Mesothelial cell of epicardium (in vitro differentiated cells): ENCODE data around the gene ZNF148. TPM values are rescaled to one million over a fixed set of nuclear protein-coding genes. Genes with fewer than 3 reads are reported as not detected.

Experiments used
- DNase-seq, 2 experiments: peaks; one replicate each; pipeline ENCODE4 v3.0.0; 2021; ENCODE audit warnings: low spot score in 2 of 2; ENCODE audit not compliant: unreplicated experiment in 2 of 2
- H3K27ac Mint-ChIP-seq: 2 replicates; pipeline ENCODE4 v1.8.0; 2021; ENCODE audit warnings: mixed read lengths
- H3K27me3 Mint-ChIP-seq: 2 replicates; pipeline ENCODE4 v1.8.0; 2021; ENCODE audit warnings: low read depth, mixed read lengths
- H3K36me3 Mint-ChIP-seq: 2 replicates; pipeline ENCODE4 v1.8.0; 2021; ENCODE audit warnings: mixed read lengths
- H3K4me1 Mint-ChIP-seq: 2 replicates; pipeline ENCODE4 v1.8.0; 2021; ENCODE audit warnings: mixed read lengths
- H3K4me3 Mint-ChIP-seq: 2 replicates; pipeline ENCODE4 v1.8.0; 2021; ENCODE audit warnings: mild to moderate bottlenecking, moderate library complexity, mixed read lengths
- H3K9me3 Mint-ChIP-seq: 2 replicates; pipeline ENCODE4 v1.8.0; 2021; ENCODE audit warnings: mixed read lengths
- total RNA-seq: library from RNA; stranded (reverse); gene quantifications from 3 replicates; pipeline ENCODE4 v1.2.1, GENCODE V29; 2021
- TF ChIP-seq, protein P1 (sequence below): fragments of 200-600 bp; sonication (generic); IDR thresholded peaks from one replicate; pipeline ENCODE4 v1.5.0; 2021; ENCODE audit warnings: antibody characterized with exemption; ENCODE audit not compliant: unreplicated experiment

Gene ZNF148
- total RNA-seq, 1 donor from 2014 or later, result 52.1 TPM

GRCh38 chr3:125186261-125186787 lies 188.8 kb downstream of the ZNF148 start:
- H3K9me3 Mint-ChIP-seq, result no peaks in the 10 kb centered on the region
- DNase-seq, result no peak
- H3K4me1 Mint-ChIP-seq, result peaks cover 6% of the 10 kb centered on the region
- TF ChIP-seq, protein P1, sequence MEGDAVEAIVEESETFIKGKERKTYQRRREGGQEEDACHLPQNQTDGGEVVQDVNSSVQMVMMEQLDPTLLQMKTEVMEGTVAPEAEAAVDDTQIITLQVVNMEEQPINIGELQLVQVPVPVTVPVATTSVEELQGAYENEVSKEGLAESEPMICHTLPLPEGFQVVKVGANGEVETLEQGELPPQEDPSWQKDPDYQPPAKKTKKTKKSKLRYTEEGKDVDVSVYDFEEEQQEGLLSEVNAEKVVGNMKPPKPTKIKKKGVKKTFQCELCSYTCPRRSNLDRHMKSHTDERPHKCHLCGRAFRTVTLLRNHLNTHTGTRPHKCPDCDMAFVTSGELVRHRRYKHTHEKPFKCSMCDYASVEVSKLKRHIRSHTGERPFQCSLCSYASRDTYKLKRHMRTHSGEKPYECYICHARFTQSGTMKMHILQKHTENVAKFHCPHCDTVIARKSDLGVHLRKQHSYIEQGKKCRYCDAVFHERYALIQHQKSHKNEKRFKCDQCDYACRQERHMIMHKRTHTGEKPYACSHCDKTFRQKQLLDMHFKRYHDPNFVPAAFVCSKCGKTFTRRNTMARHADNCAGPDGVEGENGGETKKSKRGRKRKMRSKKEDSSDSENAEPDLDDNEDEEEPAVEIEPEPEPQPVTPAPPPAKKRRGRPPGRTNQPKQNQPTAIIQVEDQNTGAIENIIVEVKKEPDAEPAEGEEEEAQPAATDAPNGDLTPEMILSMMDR, result no peak
- no peaks in the 10 kb centered on the region for H3K27me3 Mint-ChIP-seq
- peaks cover 8% of the 10 kb centered on the region for H3K36me3 Mint-ChIP-seq
- no peak overlapping the region for H3K4me3 Mint-ChIP-seq
- peak overlapping the region; percentile 26 for H3K27ac Mint-ChIP-seq

DNA sequence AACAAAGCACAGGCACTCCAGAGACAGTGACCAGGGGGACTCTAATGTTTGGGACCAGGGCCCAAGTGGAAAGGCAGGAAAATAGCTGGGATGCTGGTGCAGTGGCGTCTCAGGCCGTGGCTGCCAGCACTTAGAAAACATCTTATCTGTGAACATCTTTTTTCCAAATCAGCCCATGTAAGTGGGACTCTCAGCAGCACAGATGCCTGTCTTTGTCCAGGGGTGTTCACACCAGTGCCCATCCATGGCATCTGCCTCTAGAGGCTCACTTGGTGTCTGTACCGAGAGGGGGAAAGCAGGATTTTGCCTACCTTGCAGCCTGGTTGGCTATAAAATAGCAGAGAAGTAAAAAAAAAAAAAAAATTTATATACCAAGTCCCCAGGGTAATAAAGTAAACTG lies 189.3 kb downstream of the ZNF148 start:
- Mint-ChIP-seq H3K4me3 (no peak overlapping the region), H3K4me1 (peaks cover 6% of the 10 kb centered on the region), H3K36me3 (peaks cover 8% of the 10 kb centered on the region), H3K27me3 (no peaks in the 10 kb centered on the region), H3K9me3 (no peaks in the 10 kb centered on the region), H3K27ac (no peak overlapping the region)
- TF ChIP-seq, protein P1, result no peak
- no peak for DNase-seq

GRCh38 chr3:125179884-125180240 lies 195.3 kb downstream of the ZNF148 start:
- Mint-ChIP-seq H3K36me3 (peaks cover 6% of the 10 kb centered on the region), H3K4me1 (no peaks in the 10 kb centered on the region), H3K4me3 (no peak overlapping the region), H3K27me3 (no peaks in the 10 kb centered on the region), H3K27ac (no peak overlapping the region), H3K9me3 (peaks cover 4% of the 10 kb centered on the region)
- TF ChIP-seq, protein P1, result no peak
- no peak for DNase-seq

GRCh38 chr3:125179143-125179883 lies 195.8 kb downstream of the ZNF148 start:
- no peak overlapping the region for H3K27ac Mint-ChIP-seq
- peaks cover 11% of the 10 kb centered on the region for H3K36me3 Mint-ChIP-seq
- no peak overlapping the region for H3K4me3 Mint-ChIP-seq

DNA sequence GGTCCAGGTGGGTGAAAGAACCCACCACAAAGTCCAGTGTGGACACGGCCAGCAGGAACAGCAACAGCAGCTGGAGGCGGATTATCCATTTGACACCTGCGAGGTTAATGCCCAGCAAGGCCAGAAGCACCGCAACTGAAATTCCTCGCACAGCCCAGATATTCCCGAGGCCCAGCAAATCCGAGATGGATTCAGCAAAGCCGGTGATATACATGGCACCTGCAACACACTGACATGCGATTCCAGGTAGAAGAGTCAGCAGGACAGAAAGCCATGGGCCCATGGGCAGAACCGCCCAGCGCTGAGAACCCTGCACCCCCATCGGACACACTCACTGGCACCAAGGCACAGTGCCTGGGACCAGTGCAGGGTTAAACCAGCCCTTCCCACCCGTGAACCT lies 197.4 kb downstream of the ZNF148 start:
- no peaks in the 10 kb centered on the region for H3K4me1 Mint-ChIP-seq
- no peak overlapping the region for H3K27ac Mint-ChIP-seq
- no peak overlapping the region for H3K4me3 Mint-ChIP-seq
- H3K36me3 Mint-ChIP-seq, result peaks cover 19% of the 10 kb centered on the region
- TF ChIP-seq, protein P1, result no peak
- H3K9me3 Mint-ChIP-seq, result peaks cover 22% of the 10 kb centered on the region
- no peak for DNase-seq
- no peaks in the 10 kb centered on the region for H3K27me3 Mint-ChIP-seq

More at GRCh38 chr3:125179143-125179883, 195.8 kb downstream of the ZNF148 start:
- TF ChIP-seq, protein P1, result no peak
- Mint-ChIP-seq H3K27me3 (no peaks in the 10 kb centered on the region), H3K9me3 (peaks cover 9% of the 10 kb centered on the region), H3K4me1 (no peaks in the 10 kb centered on the region)
- no peak for DNase-seq

Other genes starting within 250 kb of the ZNF148 start
- 8.0 to 11.6 TPM (median 9.5 TPM) in 3 replicates for gene SLC12A8, start 162.6 kb downstream of the ZNF148 start, total RNA-seq
- 24.4 to 29.9 TPM (median 24.6 TPM) in 3 replicates for gene SNX4, start 144.9 kb upstream of the ZNF148 start, total RNA-seq
- gene OSBPL11, start 220.2 kb upstream of the ZNF148 start, total RNA-seq, result 14.0 to 14.6 TPM (median 14.3 TPM) in 3 replicates